DOHH2 (cell line): Measurements from ENCODE around the gene KIAA0040.

Experiments used
- H3F3A ChIP-seq: fragments of 200-600 bp; sonication (generic), shearing (Covaris generic); 2 replicates; pipeline ENCODE4 v1.6.0; 2016; ENCODE audit warnings: antibody characterized with exemption, mild to moderate bottlenecking; ENCODE audit not compliant: control insufficient read depth, insufficient read depth
- H3K27ac ChIP-seq: fragments of 200-600 bp; sonication (generic); 2 replicates; pipeline ENCODE4 v1.5.1; 2014; ENCODE audit warnings: low read depth, mild to moderate bottlenecking, low read length, moderate library complexity
- H3K27me3 ChIP-seq: fragments of 200-600 bp; sonication (generic); 2 replicates; pipeline ENCODE4 v1.6.1; 2014; ENCODE audit warnings: mild to moderate bottlenecking, low read length, mixed read lengths; ENCODE audit not compliant: control insufficient read depth
- H3K36me3 ChIP-seq: fragments of 200-600 bp; sonication (generic); 2 replicates; pipeline ENCODE4 v1.6.1; 2014; ENCODE audit warnings: mild to moderate bottlenecking, low read length, moderate library complexity, mixed read lengths; ENCODE audit not compliant: control insufficient read depth
- H3K4me1 ChIP-seq: fragments of 200-600 bp; sonication (generic); 2 replicates; pipeline ENCODE4 v1.6.1; 2014; ENCODE audit warnings: mild to moderate bottlenecking, low read length, mixed read lengths; ENCODE audit not compliant: control insufficient read depth
- H3K4me2 ChIP-seq: fragments of 200-600 bp; sonication (generic); 2 replicates; pipeline ENCODE4 v1.6.0; 2014; ENCODE audit warnings: mild to moderate bottlenecking, low read length, moderate library complexity
- H3K4me3 ChIP-seq: fragments of 200-600 bp; sonication (generic); 2 replicates; pipeline ENCODE4 v1.5.1; 2014; ENCODE audit warnings: mild to moderate bottlenecking, low read length, mixed read lengths
- H3K79me2 ChIP-seq: fragments of 200-600 bp; sonication (generic); 2 replicates; pipeline ENCODE4 v1.6.1; 2014; ENCODE audit warnings: mild to moderate bottlenecking, low read length, mixed read lengths; ENCODE audit not compliant: control insufficient read depth
- H3K9me2 ChIP-seq: fragments of 200-600 bp; sonication (generic); replicated peaks from 2 replicates; pipeline ENCODE4 v1.6.1; 2014; ENCODE audit warnings: mild to moderate bottlenecking, low read length, mixed read lengths; ENCODE audit not compliant: control insufficient read depth
- H3K9me3 ChIP-seq: fragments of 200-600 bp; sonication (generic); 2 replicates; pipeline ENCODE4 v1.6.1; 2014; ENCODE audit warnings: antibody characterized with exemption, low read length, mixed read lengths; ENCODE audit not compliant: control insufficient read depth, insufficient read depth
- H4K20me1 ChIP-seq: fragments of 200-600 bp; sonication (generic); 2 replicates; pipeline ENCODE4 v1.6.0; 2014; ENCODE audit warnings: low read depth, mild to moderate bottlenecking, antibody characterized with exemption, low read length, moderate library complexity; ENCODE audit not compliant: control insufficient read depth, insufficient read depth
- CTCF ChIP-seq: fragments of 200-600 bp; sonication (generic); IDR thresholded peaks from one replicate; pipeline ENCODE4 v1.5.1; 2014; ENCODE audit warnings: antibody characterized with exemption, mild to moderate bottlenecking, low read depth, low read length; ENCODE audit not compliant: poor library complexity, severe bottlenecking
- EZH2phosphoT487 ChIP-seq: fragments of 200-600 bp; sonication (generic); IDR thresholded peaks from 2 replicates; pipeline ENCODE4 v1.6.1; 2017; ENCODE audit warnings: borderline replicate concordance, mild to moderate bottlenecking, antibody characterized with exemption, low read length, moderate library complexity, mixed read lengths

KIAA0040 gene

GRCh38 chr1:175129182-175129581, 63.4 kb downstream of the KIAA0040 start:
- Histone ChIP-seq H3K27me3 (peaks cover 25% of the 10 kb centered on the region), H3K9me3 (no peaks in the 10 kb centered on the region), H3K4me1 (peaks cover 16% of the 10 kb centered on the region), H3K79me2 (no peaks in the 10 kb centered on the region), H3K27ac (no peak overlapping the region), H3K4me2 (no peak overlapping the region), H4K20me1 (no peaks in the 10 kb centered on the region), H3K9me2 (no peaks in the 10 kb centered on the region), H3F3A (no peaks in the 10 kb centered on the region), H3K36me3 (no peaks in the 10 kb centered on the region), H3K4me3 (no peak overlapping the region)
- no peak for TF ChIP-seq CTCF
- no peak for TF ChIP-seq EZH2phosphoT487

GRCh38 chr1:175128523-175128922, 64.1 kb downstream of the KIAA0040 start:
- Histone ChIP-seq H3K27ac (no peak overlapping the region), H3K36me3 (no peaks in the 10 kb centered on the region), H3K79me2 (no peaks in the 10 kb centered on the region), H3F3A (no peaks in the 10 kb centered on the region), H3K4me2 (no peak overlapping the region), H3K4me3 (no peak overlapping the region), H3K9me3 (no peaks in the 10 kb centered on the region), H3K4me1 (peaks cover 16% of the 10 kb centered on the region), H3K27me3 (peaks cover 19% of the 10 kb centered on the region), H4K20me1 (no peaks in the 10 kb centered on the region), H3K9me2 (no peaks in the 10 kb centered on the region)
- TF ChIP-seq CTCF = no peak
- no peak for TF ChIP-seq EZH2phosphoT487

GRCh38 chr1:175127565-175127964, 65.0 kb downstream of the KIAA0040 start:
- no peaks in the 10 kb centered on the region for H3K9me3 ChIP-seq
- TF ChIP-seq CTCF = no peak
- TF ChIP-seq EZH2phosphoT487 = no peak

More at GRCh38 chr1:175127565-175127964, 65.0 kb downstream of the KIAA0040 start:
- Histone ChIP-seq H3K4me2 (no peak overlapping the region), H3K4me1 (peaks cover 16% of the 10 kb centered on the region), H3K79me2 (no peaks in the 10 kb centered on the region), H4K20me1 (no peaks in the 10 kb centered on the region), H3K27ac (no peak overlapping the region), H3F3A (no peaks in the 10 kb centered on the region), H3K9me2 (no peaks in the 10 kb centered on the region), H3K27me3 (peaks cover 10% of the 10 kb centered on the region), H3K4me3 (no peak overlapping the region), H3K36me3 (no peaks in the 10 kb centered on the region)
